ENCODE measurements around the gene CALCR.

The CALCR gene

GRCh38 chr7:93432130-93432529 lies 142.4 kb downstream of the CALCR start:
- Histone ChIP-seq H3K4me3 (ENCODE audit: low read depth in 1 of 2, low read length in 2 of 2) (no peak overlapping the region), H3K9me3 (ENCODE audit: low read length) (no peaks in the 10 kb centered on the region), H3K36me3 (ENCODE audit: insufficient read depth, low read length) (no peaks in the 10 kb centered on the region)

DNA sequence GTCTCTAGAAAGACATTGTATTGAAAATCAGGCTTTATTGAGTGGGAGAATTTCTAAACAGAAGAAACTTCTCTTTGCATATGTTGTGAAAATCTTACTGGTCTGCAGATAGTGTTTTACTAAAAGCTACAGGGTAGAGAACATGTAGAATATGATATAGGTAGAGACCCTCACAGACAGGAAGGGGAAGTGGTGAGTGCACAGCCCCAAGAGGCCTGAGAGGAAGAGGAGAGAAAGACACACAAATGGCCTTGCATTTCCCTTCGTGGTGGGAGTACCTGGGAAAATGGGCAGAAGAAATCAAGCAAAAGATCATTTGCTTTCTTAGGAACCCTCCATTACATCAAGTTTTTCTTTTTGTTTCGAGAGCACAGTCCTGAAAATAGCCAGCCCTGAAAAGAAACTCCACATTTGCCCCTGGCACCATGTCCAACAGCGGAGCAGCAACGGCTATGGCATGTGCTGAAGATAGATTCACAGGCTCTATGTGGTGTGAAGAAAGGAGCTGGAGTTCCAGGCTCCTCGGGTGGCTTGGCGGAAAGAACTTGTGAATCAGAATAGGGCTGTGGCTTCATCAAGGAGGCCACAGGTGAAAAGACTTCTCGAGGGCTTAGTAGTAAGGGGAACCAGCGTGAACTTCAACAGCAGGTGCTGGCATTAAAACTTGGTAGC lies 143.5 kb downstream of the CALCR start:
- no peaks in the 10 kb centered on the region for H3K36me3 ChIP-seq (ENCODE audit: insufficient read depth, low read length)
- H3K9ac ChIP-seq (ENCODE audit: low read length), result no peak overlapping the region
- H3K9me3 ChIP-seq (ENCODE audit: low read length), result no peaks in the 10 kb centered on the region
- H3K27me3 ChIP-seq (ENCODE audit: control insufficient read depth in 1 of 2, insufficient read depth in 2 of 2, low read length in 2 of 2), result no peaks in the 10 kb centered on the region
- H3K4me3 ChIP-seq (ENCODE audit: low read depth in 1 of 2, low read length in 2 of 2), result no peak overlapping the region
- H3K27ac ChIP-seq (ENCODE audit: low read depth, low read length), result no peak overlapping the region
- no peaks in the 10 kb centered on the region for H3K4me1 ChIP-seq (ENCODE audit: insufficient read depth, low read length)

More at GRCh38 chr7:93432130-93432529, 142.4 kb downstream of the CALCR start:
- H3K9ac ChIP-seq (ENCODE audit: low read length), result no peak overlapping the region
- H3K27ac ChIP-seq (ENCODE audit: low read depth, low read length), result no peak overlapping the region
- no peaks in the 10 kb centered on the region for H3K27me3 ChIP-seq (ENCODE audit: control insufficient read depth in 1 of 2, insufficient read depth in 2 of 2, low read length in 2 of 2)
- no peaks in the 10 kb centered on the region for H3K4me1 ChIP-seq (ENCODE audit: insufficient read depth, low read length)

DNA sequence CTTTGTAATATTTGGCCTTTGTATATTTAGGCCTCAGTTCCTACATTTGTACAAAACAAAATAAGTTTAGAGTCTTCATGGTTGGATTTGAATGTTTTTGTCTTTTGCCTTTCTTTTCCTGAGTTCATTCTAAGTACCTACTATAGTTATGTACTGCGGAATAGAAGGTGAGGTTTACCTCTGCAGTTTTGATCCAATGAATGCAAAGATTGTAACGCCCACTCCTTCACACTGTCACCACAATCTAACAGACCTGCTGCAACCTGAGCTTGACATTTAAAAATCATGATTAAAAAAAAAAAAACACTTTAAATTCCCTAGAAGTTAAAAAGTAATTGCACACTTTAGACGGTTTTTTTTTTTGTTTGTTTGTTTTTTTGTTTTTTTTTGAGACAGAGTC lies 145.0 kb downstream of the CALCR start:
- Histone ChIP-seq H3K4me1 (ENCODE audit: insufficient read depth, low read length) (no peaks in the 10 kb centered on the region), H3K36me3 (ENCODE audit: insufficient read depth, low read length) (no peaks in the 10 kb centered on the region), H3K9ac (ENCODE audit: low read length) (no peak overlapping the region), H3K4me3 (ENCODE audit: low read depth in 1 of 2, low read length in 2 of 2) (no peak overlapping the region), H3K9me3 (ENCODE audit: low read length) (no peaks in the 10 kb centered on the region), H3K27me3 (ENCODE audit: control insufficient read depth in 1 of 2, insufficient read depth in 2 of 2, low read length in 2 of 2) (no peaks in the 10 kb centered on the region), H3K27ac (ENCODE audit: low read depth, low read length) (no peak overlapping the region)

- H3K36me3 ChIP-seq (ENCODE audit: insufficient read depth, low read length), result no peaks in the 10 kb centered on the region
- H3K9ac ChIP-seq (ENCODE audit: low read length), result no peak overlapping the region
- no peak overlapping the region for H3K27ac ChIP-seq (ENCODE audit: low read depth, low read length)
- H3K27me3 ChIP-seq (ENCODE audit: control insufficient read depth in 1 of 2, insufficient read depth in 2 of 2, low read length in 2 of 2), result no peaks in the 10 kb centered on the region
- H3K4me3 ChIP-seq (ENCODE audit: low read depth in 1 of 2, low read length in 2 of 2), result no peak overlapping the region
- H3K4me1 ChIP-seq (ENCODE audit: insufficient read depth, low read length), result no peaks in the 10 kb centered on the region
- no peaks in the 10 kb centered on the region for H3K9me3 ChIP-seq (ENCODE audit: low read length)
Measured at GRCh38 chr7:93427107-93427506, 147.4 kb downstream of the CALCR start.

GRCh38 chr7:93426155-93426696 lies 148.3 kb downstream of the CALCR start:
- Histone ChIP-seq H3K27ac (ENCODE audit: low read depth, low read length) (no peak overlapping the region), H3K4me3 (ENCODE audit: low read depth in 1 of 2, low read length in 2 of 2) (no peak overlapping the region), H3K36me3 (ENCODE audit: insufficient read depth, low read length) (no peaks in the 10 kb centered on the region), H3K9ac (ENCODE audit: low read length) (no peak overlapping the region), H3K9me3 (ENCODE audit: low read length) (no peaks in the 10 kb centered on the region), H3K4me1 (ENCODE audit: insufficient read depth, low read length) (no peaks in the 10 kb centered on the region), H3K27me3 (ENCODE audit: control insufficient read depth in 1 of 2, insufficient read depth in 2 of 2, low read length in 2 of 2) (no peaks in the 10 kb centered on the region)

- H3K36me3 ChIP-seq (ENCODE audit: insufficient read depth, low read length), result no peaks in the 10 kb centered on the region
- H3K4me1 ChIP-seq (ENCODE audit: insufficient read depth, low read length), result no peaks in the 10 kb centered on the region
- H3K4me3 ChIP-seq (ENCODE audit: low read depth in 1 of 2, low read length in 2 of 2), result no peak overlapping the region
- no peaks in the 10 kb centered on the region for H3K9me3 ChIP-seq (ENCODE audit: low read length)
- no peaks in the 10 kb centered on the region for H3K27me3 ChIP-seq (ENCODE audit: control insufficient read depth in 1 of 2, insufficient read depth in 2 of 2, low read length in 2 of 2)
- H3K9ac ChIP-seq (ENCODE audit: low read length), result no peak overlapping the region
- no peak overlapping the region for H3K27ac ChIP-seq (ENCODE audit: low read depth, low read length)
Measured at GRCh38 chr7:93414574-93414973, 159.9 kb downstream of the CALCR start.

GRCh38 chr7:93409324-93409723 lies 165.2 kb downstream of the CALCR start:
- no peaks in the 10 kb centered on the region for H3K27me3 ChIP-seq (ENCODE audit: control insufficient read depth in 1 of 2, insufficient read depth in 2 of 2, low read length in 2 of 2)
- no peaks in the 10 kb centered on the region for H3K9me3 ChIP-seq (ENCODE audit: low read length)
- H3K36me3 ChIP-seq (ENCODE audit: insufficient read depth, low read length), result no peaks in the 10 kb centered on the region
- no peak overlapping the region for H3K4me3 ChIP-seq (ENCODE audit: low read depth in 1 of 2, low read length in 2 of 2)
- no peak overlapping the region for H3K27ac ChIP-seq (ENCODE audit: low read depth, low read length)
- H3K4me1 ChIP-seq (ENCODE audit: insufficient read depth, low read length), result no peaks in the 10 kb centered on the region
- H3K9ac ChIP-seq (ENCODE audit: low read length), result no peak overlapping the region

DNA sequence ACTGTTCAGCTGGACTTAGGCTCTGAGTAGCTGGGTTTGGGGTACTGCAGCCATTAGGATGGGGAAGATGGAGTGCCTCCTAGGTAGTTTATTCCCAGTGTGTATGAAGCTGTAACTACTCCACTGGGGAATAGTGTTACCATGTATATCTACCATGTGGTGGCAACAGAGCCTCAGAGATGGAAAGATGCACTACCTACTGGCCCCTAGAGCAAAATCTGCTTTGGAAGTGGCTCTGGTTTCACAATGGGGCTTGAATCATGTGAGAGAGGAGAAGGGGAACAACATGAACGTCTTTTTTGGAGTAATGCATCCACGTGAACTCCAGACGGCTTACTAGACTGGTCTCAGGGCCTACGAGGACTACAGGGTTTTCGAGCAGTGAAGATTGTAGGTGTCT lies 167.3 kb downstream of the CALCR start:
- no peaks in the 10 kb centered on the region for H3K27me3 ChIP-seq (ENCODE audit: control insufficient read depth in 1 of 2, insufficient read depth in 2 of 2, low read length in 2 of 2)
- no peak overlapping the region for H3K4me3 ChIP-seq (ENCODE audit: low read depth in 1 of 2, low read length in 2 of 2)
- no peak overlapping the region for H3K9ac ChIP-seq (ENCODE audit: low read length)
- H3K27ac ChIP-seq (ENCODE audit: low read depth, low read length), result no peak overlapping the region
- no peaks in the 10 kb centered on the region for H3K36me3 ChIP-seq (ENCODE audit: insufficient read depth, low read length)
- H3K4me1 ChIP-seq (ENCODE audit: insufficient read depth, low read length), result no peaks in the 10 kb centered on the region
- H3K9me3 ChIP-seq (ENCODE audit: low read length), result no peaks in the 10 kb centered on the region

GRCh38 chr7:93402944-93403343 lies 171.6 kb downstream of the CALCR start:
- H3K9ac ChIP-seq (ENCODE audit: low read length), result no peak overlapping the region
- no peaks in the 10 kb centered on the region for H3K9me3 ChIP-seq (ENCODE audit: low read length)
- H3K27me3 ChIP-seq (ENCODE audit: control insufficient read depth in 1 of 2, insufficient read depth in 2 of 2, low read length in 2 of 2), result no peaks in the 10 kb centered on the region
- no peaks in the 10 kb centered on the region for H3K4me1 ChIP-seq (ENCODE audit: insufficient read depth, low read length)
- no peak overlapping the region for H3K4me3 ChIP-seq (ENCODE audit: low read depth in 1 of 2, low read length in 2 of 2)
- H3K36me3 ChIP-seq (ENCODE audit: insufficient read depth, low read length), result no peaks in the 10 kb centered on the region
- H3K27ac ChIP-seq (ENCODE audit: low read depth, low read length), result no peak overlapping the region

DNA sequence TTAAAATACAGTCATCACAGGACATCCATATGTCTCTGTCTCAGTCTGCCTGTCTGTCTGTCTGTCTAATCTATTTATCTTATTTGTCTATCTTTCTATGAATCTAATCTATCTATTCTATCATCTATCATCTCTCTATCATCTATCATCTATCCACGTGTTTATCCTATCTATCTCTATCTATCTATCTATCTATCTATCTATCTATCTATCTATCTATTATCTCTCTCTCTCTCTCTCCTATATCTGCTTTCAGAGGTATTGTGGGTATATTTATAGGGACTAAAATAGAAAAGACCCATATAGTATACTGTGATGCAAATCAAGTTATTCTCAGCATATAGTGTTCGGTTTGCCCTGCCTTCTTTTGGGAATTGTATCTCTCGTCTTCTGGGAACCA lies 174.9 kb downstream of the CALCR start:
- Histone ChIP-seq H3K4me1 (ENCODE audit: insufficient read depth, low read length) (no peaks in the 10 kb centered on the region), H3K9ac (ENCODE audit: low read length) (no peak overlapping the region), H3K4me3 (ENCODE audit: low read depth in 1 of 2, low read length in 2 of 2) (no peak overlapping the region), H3K27ac (ENCODE audit: low read depth, low read length) (no peak overlapping the region), H3K9me3 (ENCODE audit: low read length) (no peaks in the 10 kb centered on the region), H3K36me3 (ENCODE audit: insufficient read depth, low read length) (no peaks in the 10 kb centered on the region), H3K27me3 (ENCODE audit: control insufficient read depth in 1 of 2, insufficient read depth in 2 of 2, low read length in 2 of 2) (no peaks in the 10 kb centered on the region)

- no peak overlapping the region for H3K9ac ChIP-seq (ENCODE audit: low read length)
- H3K9me3 ChIP-seq (ENCODE audit: low read length), result no peaks in the 10 kb centered on the region
- no peaks in the 10 kb centered on the region for H3K4me1 ChIP-seq (ENCODE audit: insufficient read depth, low read length)
- H3K27me3 ChIP-seq (ENCODE audit: control insufficient read depth in 1 of 2, insufficient read depth in 2 of 2, low read length in 2 of 2), result no peaks in the 10 kb centered on the region
- H3K27ac ChIP-seq (ENCODE audit: low read depth, low read length), result no peak overlapping the region
- H3K36me3 ChIP-seq (ENCODE audit: insufficient read depth, low read length), result no peaks in the 10 kb centered on the region
- no peak overlapping the region for H3K4me3 ChIP-seq (ENCODE audit: low read depth in 1 of 2, low read length in 2 of 2)
Measured at GRCh38 chr7:93392984-93393383, 181.5 kb downstream of the CALCR start.

GRCh38 chr7:93390660-93391059 lies 183.9 kb downstream of the CALCR start:
- no peaks in the 10 kb centered on the region for H3K9me3 ChIP-seq (ENCODE audit: low read length)

More at GRCh38 chr7:93390660-93391059, 183.9 kb downstream of the CALCR start:
- no peak overlapping the region for H3K27ac ChIP-seq (ENCODE audit: low read depth, low read length)
- no peak overlapping the region for H3K4me3 ChIP-seq (ENCODE audit: low read depth in 1 of 2, low read length in 2 of 2)
- H3K4me1 ChIP-seq (ENCODE audit: insufficient read depth, low read length), result no peaks in the 10 kb centered on the region
- H3K9ac ChIP-seq (ENCODE audit: low read length), result no peak overlapping the region
- no peaks in the 10 kb centered on the region for H3K36me3 ChIP-seq (ENCODE audit: insufficient read depth, low read length)
- H3K27me3 ChIP-seq (ENCODE audit: control insufficient read depth in 1 of 2, insufficient read depth in 2 of 2, low read length in 2 of 2), result no peaks in the 10 kb centered on the region
